ENCODE data around the gene NHS.

The NHS gene

GRCh38 chrX:17644001-17644400 is 269.0 kb downstream of the NHS start:
- no peak for TF ChIP-seq CTCF (conservative IDR thresholded peaks at IDR 0.05; ENCODE audit: control insufficient read depth, insufficient read depth, low read depth, low read length)
- DNase-seq (ENCODE audit: low read depth), result no peak

GRCh38 chrX:17654116-17654515 is 279.1 kb downstream of the NHS start:
- no peak for DNase-seq (ENCODE audit: low read depth)
- H3K4me3 ChIP-seq (ENCODE audit: control insufficient read depth, low read depth, low read length), result no peak overlapping the region
- TF ChIP-seq CTCF (conservative IDR thresholded peaks at IDR 0.05; ENCODE audit: control insufficient read depth, insufficient read depth, low read depth, low read length), result no peak

More at GRCh38 chrX:17644001-17644400, 269.0 kb downstream of the NHS start:
- H3K4me3 ChIP-seq (ENCODE audit: control insufficient read depth, low read depth, low read length), result no peak overlapping the region

GRCh38 chrX:17655211-17656034 is 280.4 kb downstream of the NHS start:
- H3K4me3 ChIP-seq (ENCODE audit: control insufficient read depth, low read depth, low read length), result no peak overlapping the region
- TF ChIP-seq CTCF (conservative IDR thresholded peaks at IDR 0.05; ENCODE audit: control insufficient read depth, insufficient read depth, low read depth, low read length), result no peak
- no peak for DNase-seq (ENCODE audit: low read depth)

- no peak for TF ChIP-seq CTCF (conservative IDR thresholded peaks at IDR 0.05; ENCODE audit: control insufficient read depth, insufficient read depth, low read depth, low read length)
- no peak overlapping the region for H3K4me3 ChIP-seq (ENCODE audit: control insufficient read depth, low read depth, low read length)
- no peak for DNase-seq (ENCODE audit: low read depth)
These were observed 281.0 kb downstream of the NHS start for GRCh38 chrX:17656035-17656418.

- no peak overlapping the region for H3K4me3 ChIP-seq (ENCODE audit: control insufficient read depth, low read depth, low read length)
- no peak for TF ChIP-seq CTCF (conservative IDR thresholded peaks at IDR 0.05; ENCODE audit: control insufficient read depth, insufficient read depth, low read depth, low read length)
- no peak for DNase-seq (ENCODE audit: low read depth)
These were observed 281.6 kb downstream of the NHS start for GRCh38 chrX:17656556-17656955.

GRCh38 chrX:17662391-17662790 is 287.4 kb downstream of the NHS start:
- no peak for TF ChIP-seq CTCF (conservative IDR thresholded peaks at IDR 0.05; ENCODE audit: control insufficient read depth, insufficient read depth, low read depth, low read length)

More at GRCh38 chrX:17662391-17662790, 287.4 kb downstream of the NHS start:
- no peak for DNase-seq (ENCODE audit: low read depth)
- no peak overlapping the region for H3K4me3 ChIP-seq (ENCODE audit: control insufficient read depth, low read depth, low read length)

Data from fibroblast of mammary gland (primary cell).